Memory B cell (primary cell): ENCODE measurements around the gene PGM1.
"Not testable (repeated sequence)": the region's sequence is repeated elsewhere in the genome, so short reads cannot be mapped to it uniquely, and the experiment has no call there.

ENCODE experiments used
- ATAC-seq: fragments of 150-1000 bp; cut with Tn5 transposase; 2 replicates; pipeline ENCODE4 v1.10.0; 2021; ENCODE audit warnings: low read depth, mild to moderate bottlenecking, moderate library complexity
- DNase-seq, 2 donors: peaks; one replicate each; pipeline ENCODE4 v3.0.0; 2022; ENCODE audit warnings: low spot score in 2 of 2
- H3K27ac Mint-ChIP-seq: one replicate; pipeline ENCODE4 v1.8.0; 2022; ENCODE audit warnings: mild to moderate bottlenecking, moderate library complexity, mixed read lengths
- H3K27me3 Mint-ChIP-seq: one replicate; pipeline ENCODE4 v1.8.0; 2022; ENCODE audit warnings: mixed read lengths
- H3K36me3 Mint-ChIP-seq: one replicate; pipeline ENCODE4 v1.8.0; 2022; ENCODE audit warnings: mild to moderate bottlenecking, mixed read lengths
- H3K4me1 Mint-ChIP-seq: one replicate; pipeline ENCODE4 v1.8.0; 2022; ENCODE audit warnings: mixed read lengths
- H3K4me3 Mint-ChIP-seq: one replicate; pipeline ENCODE4 v1.8.0; 2022; ENCODE audit warnings: mild to moderate bottlenecking, moderate library complexity, mixed read lengths
- H3K9me3 Mint-ChIP-seq: one replicate; pipeline ENCODE4 v1.8.0; 2022; ENCODE audit warnings: mixed read lengths

The PGM1 gene

DNA sequence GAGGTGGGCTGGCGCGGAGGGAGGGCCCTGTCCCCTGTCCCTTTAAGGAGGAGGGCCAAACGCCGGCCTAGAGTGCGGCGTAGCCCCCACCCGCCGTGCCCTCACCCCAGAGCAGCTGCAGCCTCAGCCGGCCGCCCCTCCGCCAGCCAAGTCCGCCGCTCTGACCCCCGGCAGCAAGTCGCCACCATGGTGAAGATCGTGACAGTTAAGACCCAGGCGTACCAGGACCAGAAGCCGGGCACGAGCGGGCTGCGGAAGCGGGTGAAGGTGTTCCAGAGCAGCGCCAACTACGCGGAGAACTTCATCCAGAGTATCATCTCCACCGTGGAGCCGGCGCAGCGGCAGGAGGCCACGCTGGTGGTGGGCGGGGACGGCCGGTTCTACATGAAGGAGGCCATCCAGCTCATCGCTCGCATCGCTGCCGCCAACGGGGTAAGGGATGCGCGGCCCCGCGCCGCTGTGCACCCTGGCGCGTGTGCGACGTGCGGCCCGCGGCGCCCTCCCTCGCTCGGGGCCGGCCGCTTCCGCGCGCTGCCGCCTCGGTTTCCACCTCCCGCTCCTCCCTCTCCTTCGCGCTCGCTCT is at the start of gene PGM1:
PGM1 (plus strand) TSS at position 109 of the 583 bp plus-strand sequence; CDS start at position 187, 78 bp downstream.
- Mint-ChIP-seq H3K36me3 (peaks cover 1% of the 10 kb centered on the region), H3K4me3 (peak within 1 kb of the TSS; percentile 99), H3K4me1 (peaks cover 17% of the 10 kb centered on the region), H3K27ac (peak within 1 kb of the TSS; percentile 99), H3K9me3 (no peaks in the 10 kb centered on the region), H3K27me3 (no peaks in the 10 kb centered on the region)
- ATAC-seq, result peak; percentile 76
- peak; percentile 49 to 70 for DNase-seq

DNA sequence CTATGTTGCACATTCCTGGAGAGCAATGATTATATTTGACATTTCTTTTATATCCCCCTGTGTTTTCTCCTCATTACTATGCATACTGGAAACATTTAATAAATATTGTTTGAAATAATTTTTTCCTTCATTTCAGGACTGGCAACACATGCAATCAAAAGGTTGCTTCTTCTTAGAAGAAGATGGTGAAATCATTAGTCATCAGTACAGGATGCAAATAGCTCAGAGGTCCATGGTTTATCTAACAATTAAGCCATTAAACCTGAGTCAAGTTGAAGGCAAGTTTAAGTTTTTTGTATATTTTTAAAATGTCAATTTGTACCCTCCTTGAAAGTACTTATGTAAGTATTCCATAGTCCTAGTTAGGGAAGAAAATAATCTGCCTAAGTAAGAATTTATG is 47.4 kb upstream of the PGM1 start:
- no peak overlapping the region for H3K4me3 Mint-ChIP-seq
- no peaks in the 10 kb centered on the region for H3K4me1 Mint-ChIP-seq
- no peaks in the 10 kb centered on the region for H3K27me3 Mint-ChIP-seq
- no peaks in the 10 kb centered on the region for H3K9me3 Mint-ChIP-seq
- ATAC-seq (no peak), DNase-seq (no peak)
- H3K36me3 Mint-ChIP-seq, result peaks cover 17% of the 10 kb centered on the region
- H3K27ac Mint-ChIP-seq, result no peak overlapping the region

DNA sequence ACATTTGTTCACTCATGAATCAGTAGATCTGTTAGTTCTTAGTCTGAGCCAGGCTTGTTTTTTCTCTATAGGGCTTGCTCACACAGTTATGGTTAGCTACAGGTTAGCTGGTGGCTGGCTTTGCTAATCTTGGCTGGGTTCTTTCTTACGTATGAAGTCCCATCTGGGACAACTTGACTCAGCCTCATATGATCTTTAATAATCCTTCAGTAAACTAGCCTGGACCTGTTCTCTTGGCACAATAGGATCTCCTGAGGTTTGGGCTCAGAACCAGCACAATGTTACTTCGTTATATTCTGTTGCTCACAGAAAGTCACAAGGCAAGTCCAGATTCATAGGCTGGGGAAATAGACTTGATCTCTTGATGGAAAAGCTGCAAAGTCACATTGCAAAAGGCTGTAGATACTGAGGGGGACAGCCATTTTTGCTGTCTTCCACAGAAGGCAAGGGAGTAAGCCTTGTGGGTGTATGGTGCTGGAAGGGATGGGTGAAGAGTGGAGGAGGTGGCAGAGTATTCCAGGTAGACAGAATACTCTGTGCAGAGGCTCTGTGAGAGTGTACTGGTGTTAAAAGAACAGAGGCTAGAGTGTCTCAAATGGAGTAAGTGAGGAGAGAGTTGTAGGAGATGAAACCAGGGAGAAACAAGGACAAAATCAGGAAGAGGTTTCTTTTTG is 45.5 kb upstream of the PGM1 start:
- Mint-ChIP-seq H3K27ac (no peak overlapping the region), H3K27me3 (no peaks in the 10 kb centered on the region), H3K36me3 (peaks cover 15% of the 10 kb centered on the region), H3K4me3 (no peak overlapping the region), H3K9me3 (no peaks in the 10 kb centered on the region), H3K4me1 (no peaks in the 10 kb centered on the region)
- DNase-seq, result no peak
- no peak for ATAC-seq

DNA sequence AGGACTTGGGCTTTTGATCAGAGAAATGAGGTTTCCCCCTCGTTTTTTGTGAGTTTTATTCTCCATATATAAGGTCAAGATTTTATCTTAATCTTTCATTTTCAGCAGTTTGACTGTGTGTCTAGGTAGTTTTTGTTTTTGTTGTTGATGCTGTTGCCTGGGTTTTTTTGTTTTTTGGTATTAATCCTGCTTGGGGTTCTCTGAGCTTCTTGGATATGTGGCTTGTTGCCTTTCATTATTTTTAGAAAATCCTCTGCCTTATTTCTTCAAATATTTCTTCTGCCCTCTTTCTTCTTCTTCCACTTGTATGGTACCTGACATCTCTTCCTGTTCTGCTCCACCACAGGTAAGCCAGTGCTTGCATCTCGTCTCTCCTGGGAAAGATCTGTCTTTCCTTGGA is 44.9 kb upstream of the PGM1 start:
- H3K36me3 Mint-ChIP-seq, result peaks cover 15% of the 10 kb centered on the region
- no peaks in the 10 kb centered on the region for H3K4me1 Mint-ChIP-seq
- no peak overlapping the region for H3K4me3 Mint-ChIP-seq
- H3K27ac Mint-ChIP-seq, result no peak overlapping the region
- no peaks in the 10 kb centered on the region for H3K9me3 Mint-ChIP-seq
- DNase-seq, result no peak
- H3K27me3 Mint-ChIP-seq, result no peaks in the 10 kb centered on the region
- ATAC-seq, result no peak

DNA sequence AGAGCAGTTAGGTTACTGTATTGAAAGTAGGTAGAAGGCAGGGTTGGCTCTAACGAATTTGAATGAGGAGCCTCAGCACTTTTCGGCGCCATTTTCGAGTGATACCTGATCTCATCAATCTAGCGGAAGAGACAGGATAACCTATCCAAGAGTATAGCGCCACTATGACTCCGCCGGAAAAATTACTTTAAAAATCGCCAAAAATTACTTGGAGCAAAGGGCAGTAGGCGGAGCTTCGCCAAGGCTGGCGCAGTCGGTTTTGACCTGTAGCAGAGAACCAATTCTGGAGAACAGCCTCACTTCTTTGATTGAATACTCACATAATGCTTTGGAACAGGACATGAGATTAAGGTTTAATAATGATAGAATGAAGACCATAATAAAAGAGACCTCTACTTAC is 44.3 kb upstream of the PGM1 start:
- DNase-seq (no peak), ATAC-seq (no peak)
- Mint-ChIP-seq H3K4me3 (no peak overlapping the region), H3K9me3 (no peaks in the 10 kb centered on the region), H3K27ac (no peak overlapping the region), H3K27me3 (no peaks in the 10 kb centered on the region), H3K4me1 (no peaks in the 10 kb centered on the region), H3K36me3 (peaks cover 15% of the 10 kb centered on the region)

DNA sequence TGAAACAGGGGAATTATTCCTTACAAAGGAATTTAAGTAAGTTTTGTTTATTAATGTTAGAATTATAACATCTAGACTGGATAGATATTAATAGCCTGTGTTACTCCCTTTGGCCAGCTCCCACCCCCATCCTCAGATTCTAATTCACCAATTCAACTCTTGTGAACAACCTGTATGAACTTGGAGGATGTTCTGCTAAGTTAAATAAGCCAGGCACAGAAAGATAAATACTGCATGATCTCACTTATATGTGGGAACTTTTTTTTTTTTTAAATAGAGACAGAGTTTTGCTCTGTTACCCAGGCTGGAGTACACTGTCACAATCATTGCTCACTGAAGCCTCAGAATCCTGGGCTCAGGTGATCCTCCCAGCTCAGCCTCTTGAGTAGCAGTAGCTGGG is 37.7 kb upstream of the PGM1 start:
- H3K36me3 Mint-ChIP-seq, result peaks cover 9% of the 10 kb centered on the region

DNA sequence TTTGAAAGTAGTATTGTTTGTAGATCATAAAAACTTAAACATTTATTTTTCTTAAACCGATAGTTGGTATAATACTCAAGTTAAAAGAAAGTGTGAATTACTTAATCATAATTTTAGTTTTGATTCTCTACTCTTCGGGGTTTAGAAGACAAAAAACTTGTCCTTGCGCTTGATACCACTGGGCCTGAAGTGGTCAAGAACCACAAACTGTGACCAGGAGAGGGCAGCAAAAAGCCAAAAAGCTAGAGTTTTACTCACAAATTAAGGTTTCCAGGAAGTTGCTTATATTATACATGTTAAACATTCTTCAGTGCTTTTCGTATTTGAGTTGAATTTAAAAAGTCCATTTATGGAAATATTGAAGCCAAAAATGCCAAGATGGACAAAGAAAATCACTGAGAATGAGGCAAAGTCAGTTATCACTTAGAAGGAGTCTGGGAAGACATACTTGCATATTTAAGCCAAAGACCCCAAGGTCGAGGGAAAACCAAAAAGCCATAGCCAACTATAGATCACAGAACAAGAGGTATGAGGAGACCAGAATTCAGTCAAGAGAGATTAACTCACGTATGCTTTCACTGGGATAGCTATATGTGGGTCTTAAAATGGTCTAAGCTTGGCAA is 35.7 kb upstream of the PGM1 start:
- Mint-ChIP-seq H3K4me3 (no peak overlapping the region), H3K4me1 (no peaks in the 10 kb centered on the region), H3K36me3 (peaks cover 6% of the 10 kb centered on the region), H3K27ac (no peak overlapping the region), H3K9me3 (no peaks in the 10 kb centered on the region), H3K27me3 (no peaks in the 10 kb centered on the region)
- no peak for DNase-seq
- no peak for ATAC-seq

More for the DNA sequence above, 37.7 kb upstream of the PGM1 start:
- no peak for ATAC-seq
- H3K27ac Mint-ChIP-seq, result no peak overlapping the region
- DNase-seq, result no peak
- no peaks in the 10 kb centered on the region for H3K9me3 Mint-ChIP-seq
- H3K27me3 Mint-ChIP-seq, result no peaks in the 10 kb centered on the region
- no peaks in the 10 kb centered on the region for H3K4me1 Mint-ChIP-seq
- H3K4me3 Mint-ChIP-seq, result no peak overlapping the region

DNA sequence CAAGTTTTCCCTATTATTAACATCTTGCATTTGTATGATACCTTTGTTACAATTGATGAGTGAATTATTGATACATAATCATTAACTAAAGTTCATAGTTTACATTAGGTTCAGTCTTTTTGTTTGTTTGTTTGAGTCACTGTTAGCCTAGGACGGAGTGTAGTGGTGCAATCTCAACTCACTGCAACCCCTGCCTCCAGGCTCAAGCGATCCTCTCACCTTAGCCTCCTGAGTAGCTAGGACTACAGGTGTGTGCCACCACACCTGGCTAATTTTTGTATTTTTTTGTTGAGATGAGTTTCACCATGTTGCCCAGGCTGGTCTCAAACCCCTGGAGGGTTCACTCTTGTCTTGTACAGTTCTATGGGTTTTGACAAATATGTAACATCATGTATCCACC is 33.9 kb upstream of the PGM1 start:
- Mint-ChIP-seq H3K27me3 (no peaks in the 10 kb centered on the region), H3K9me3 (no peaks in the 10 kb centered on the region), H3K4me1 (no peaks in the 10 kb centered on the region), H3K36me3 (peaks cover 6% of the 10 kb centered on the region), H3K4me3 (no peak overlapping the region), H3K27ac (no peak overlapping the region)
- ATAC-seq, result no peak
- DNase-seq, result no peak

DNA sequence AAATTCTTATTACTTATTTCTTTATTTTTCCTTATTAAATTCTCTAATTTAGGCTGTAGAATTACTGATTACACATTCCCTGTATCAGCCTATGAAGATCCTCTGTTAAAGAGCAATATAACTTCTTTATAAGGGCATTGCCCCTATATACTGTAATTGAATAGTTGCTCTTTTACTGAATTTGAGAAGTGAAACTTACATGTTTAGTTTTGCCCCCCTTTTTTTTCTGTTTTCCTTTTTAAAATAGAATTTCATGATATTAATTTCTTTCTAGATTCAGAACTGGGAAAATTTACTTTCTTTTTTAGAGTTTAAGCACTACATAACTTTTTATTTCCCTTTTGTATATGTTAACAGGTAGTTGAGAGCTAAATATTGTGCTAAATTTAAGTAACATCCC is 29.5 kb upstream of the PGM1 start:
- no peak for DNase-seq
- no peak overlapping the region for H3K4me3 Mint-ChIP-seq
- ATAC-seq, result no peak
- H3K27me3 Mint-ChIP-seq, result no peaks in the 10 kb centered on the region
- peaks cover 2% of the 10 kb centered on the region for H3K9me3 Mint-ChIP-seq
- H3K27ac Mint-ChIP-seq, result no peak overlapping the region
- H3K36me3 Mint-ChIP-seq, result peaks cover 9% of the 10 kb centered on the region
- H3K4me1 Mint-ChIP-seq, result no peaks in the 10 kb centered on the region

DNA sequence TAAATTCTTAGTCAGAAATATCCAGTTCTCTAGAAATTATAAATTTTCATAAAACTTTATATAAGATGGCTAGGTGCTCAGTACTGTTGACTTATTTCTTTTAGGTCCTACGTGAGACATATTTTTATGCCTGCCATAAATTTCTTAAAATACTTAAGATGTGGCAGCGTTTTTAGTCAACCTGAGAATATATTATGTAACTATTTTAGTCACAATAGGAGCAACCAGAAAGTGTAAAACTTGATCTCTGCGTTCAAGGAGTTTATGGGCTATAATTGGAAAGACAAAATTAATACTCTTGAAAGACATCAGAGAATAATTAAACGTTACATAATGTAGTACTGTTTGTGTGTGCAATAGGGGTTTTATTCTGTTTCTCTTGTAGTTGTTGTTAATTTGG is 24.1 kb upstream of the PGM1 start:
- Mint-ChIP-seq H3K9me3 (peaks cover 2% of the 10 kb centered on the region), H3K4me1 (no peaks in the 10 kb centered on the region), H3K27me3 (no peaks in the 10 kb centered on the region), H3K27ac (no peak overlapping the region), H3K36me3 (peaks cover 4% of the 10 kb centered on the region), H3K4me3 (no peak overlapping the region)
- ATAC-seq (no peak), DNase-seq (no peak)

DNA sequence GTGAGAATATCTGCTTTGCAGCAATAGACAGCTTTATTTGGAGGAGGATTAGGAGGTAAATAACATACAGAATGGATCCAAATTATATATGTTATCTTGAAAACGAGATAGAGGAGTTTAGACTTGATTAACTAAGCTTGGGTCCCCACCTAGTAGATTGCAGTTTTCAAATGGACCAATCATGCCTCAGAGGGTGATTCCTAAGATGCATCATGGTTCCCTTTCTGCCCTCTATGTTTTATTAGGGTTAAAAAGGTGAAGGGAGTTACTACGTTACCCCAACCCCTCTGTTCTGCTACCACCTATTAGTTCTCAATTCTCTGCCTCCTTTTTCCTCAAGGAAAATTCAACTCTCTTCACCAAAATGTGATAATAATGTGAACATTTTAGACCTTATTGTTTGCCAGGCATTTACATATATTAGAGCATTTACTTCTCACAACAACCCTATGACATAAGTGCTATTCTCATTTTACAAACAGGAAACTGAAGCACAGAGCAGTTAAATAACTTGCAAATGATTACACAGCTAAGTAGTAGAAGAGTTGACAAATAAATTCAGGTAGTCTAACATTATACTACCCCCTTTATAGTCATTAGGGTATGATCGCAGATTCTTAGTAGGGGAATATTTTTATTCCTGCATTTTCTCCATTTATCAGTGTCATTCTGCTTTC is 23.4 kb upstream of the PGM1 start:
- peaks cover 2% of the 10 kb centered on the region for H3K9me3 Mint-ChIP-seq
- no peak for ATAC-seq
- DNase-seq, result no peak
- no peaks in the 10 kb centered on the region for H3K4me1 Mint-ChIP-seq
- H3K27ac Mint-ChIP-seq, result no peak overlapping the region
- peaks cover 2% of the 10 kb centered on the region for H3K36me3 Mint-ChIP-seq
- no peaks in the 10 kb centered on the region for H3K27me3 Mint-ChIP-seq
- H3K4me3 Mint-ChIP-seq, result no peak overlapping the region

DNA sequence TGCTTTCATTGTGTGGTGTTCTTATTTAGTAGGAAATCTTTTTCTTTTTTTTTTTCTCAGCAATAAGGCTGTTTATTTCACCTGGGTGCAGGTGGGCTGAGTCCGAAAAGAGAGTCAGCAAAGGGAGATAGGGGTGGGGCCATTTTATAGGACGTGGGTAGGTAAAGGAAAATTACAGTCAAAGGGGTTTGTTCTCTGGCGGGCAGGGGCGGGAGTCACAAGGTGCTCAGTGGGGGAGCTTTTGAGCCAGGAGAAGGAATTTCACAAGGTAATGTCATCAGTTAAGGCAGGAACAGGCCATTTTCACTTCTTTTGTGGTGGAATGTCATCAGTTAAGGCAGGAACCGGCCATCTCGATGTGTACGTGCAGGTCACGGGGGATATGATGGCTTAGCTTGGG is 20.5 kb upstream of the PGM1 start:
- not testable (repeated sequence) for H3K27ac Mint-ChIP-seq, H3K36me3 Mint-ChIP-seq, ATAC-seq, H3K4me3 Mint-ChIP-seq, H3K9me3 Mint-ChIP-seq, H3K27me3 Mint-ChIP-seq, H3K4me1 Mint-ChIP-seq, DNase-seq

DNA sequence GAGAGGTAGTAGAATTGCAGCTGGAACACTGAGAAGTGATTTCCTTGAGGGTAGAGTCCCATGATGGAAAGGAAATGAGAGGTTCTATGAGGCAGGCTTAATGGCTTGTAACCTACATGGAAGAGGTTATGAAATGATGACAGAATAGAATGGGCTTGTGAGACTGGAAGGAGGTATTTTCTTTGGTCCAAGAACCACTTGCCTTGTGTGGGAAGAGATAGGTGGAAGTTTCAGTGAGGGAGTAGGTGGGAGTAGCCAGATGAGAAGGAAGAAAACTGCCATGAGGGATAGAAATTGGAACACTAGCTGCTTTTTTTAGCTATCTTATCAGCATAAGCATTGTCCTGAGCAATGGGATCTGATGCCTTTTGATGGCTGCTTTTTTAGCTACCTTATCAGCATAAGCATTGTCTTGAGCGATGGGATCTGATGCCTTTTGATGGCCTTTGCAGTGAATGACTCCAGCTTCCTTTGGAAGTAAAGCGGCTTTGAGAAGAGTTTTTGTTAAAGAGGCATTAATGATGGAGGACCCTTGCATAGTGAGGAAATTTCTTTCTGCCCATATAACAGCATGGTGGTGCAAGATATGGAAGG is 18.9 kb upstream of the PGM1 start:
- not testable (repeated sequence) for ATAC-seq, H3K4me1 Mint-ChIP-seq

DNA sequence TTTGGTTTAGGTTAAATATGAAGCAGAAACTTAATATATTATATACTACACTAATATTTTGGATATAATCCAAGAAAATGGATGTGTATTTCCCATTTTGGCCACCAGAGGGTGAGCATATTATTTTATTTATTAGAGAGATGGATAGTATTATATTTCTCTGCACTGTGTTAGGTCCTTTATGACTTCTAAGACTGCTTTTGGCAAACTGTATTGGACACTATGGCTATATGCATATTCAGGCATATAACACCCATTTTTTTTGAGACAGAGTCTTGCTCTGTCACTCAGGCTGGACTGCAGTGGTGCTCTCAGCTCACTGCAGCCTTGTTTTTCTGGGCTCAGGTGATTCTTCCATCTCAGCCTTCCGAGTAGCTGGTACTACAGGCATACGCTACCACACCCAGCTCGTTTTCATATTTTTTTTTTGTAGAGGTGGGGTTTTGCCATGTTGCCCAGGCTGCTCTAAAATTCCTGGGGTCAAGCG is 17.8 kb upstream of the PGM1 start:
- no peak for ATAC-seq
- DNase-seq, result peak in 1 of 2 donors; percentile 35
- Mint-ChIP-seq H3K27ac (no peak overlapping the region), H3K4me1 (no peaks in the 10 kb centered on the region), H3K9me3 (peaks cover 2% of the 10 kb centered on the region), H3K36me3 (peaks cover 3% of the 10 kb centered on the region), H3K27me3 (no peaks in the 10 kb centered on the region), H3K4me3 (no peak overlapping the region)

More for the DNA sequence above, 18.9 kb upstream of the PGM1 start:
- H3K4me3 Mint-ChIP-seq, H3K36me3 Mint-ChIP-seq, H3K9me3 Mint-ChIP-seq, H3K27me3 Mint-ChIP-seq, H3K27ac Mint-ChIP-seq, DNase-seq: not testable (repeated sequence)
